Measurements from ENCODE around the gene SUN2. TPM values are rescaled to one million over a fixed set of nuclear protein-coding genes. Genes with fewer than 3 reads are reported as not detected.

Gene SUN2
- total and polyA plus RNA-seq, 2 donors (not counting 3 experiments of a cell fraction or from before 2014, with no cell fraction given) = 76.7 to 133 TPM

DNA sequence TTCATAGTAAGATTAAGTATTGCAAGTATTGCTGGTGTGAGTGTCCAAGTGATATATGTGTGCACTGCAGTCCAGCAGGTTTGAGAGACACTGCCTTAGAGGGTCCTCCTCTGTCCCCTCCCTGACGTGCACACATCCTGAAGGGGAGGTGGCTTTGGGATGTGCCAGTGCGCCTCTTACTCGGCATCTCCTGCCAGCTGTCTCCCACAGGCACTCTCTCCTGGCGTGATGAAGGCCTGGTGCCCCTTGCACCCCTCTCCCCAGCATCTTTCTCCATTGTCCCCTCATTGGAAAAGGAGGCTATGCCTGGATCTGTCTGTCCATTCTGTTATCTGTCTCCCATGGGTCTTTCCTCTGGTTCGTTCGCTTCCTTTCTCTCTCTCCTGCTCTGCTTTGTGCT, 25.9 kb downstream of the SUN2 start:
- Histone ChIP-seq H3K9me1 (replicated peaks; ENCODE audit: control insufficient read depth, extremely low read depth, insufficient read depth, low read length) (no peaks in the 10 kb centered on the region), H3K27me3 (ENCODE audit: control insufficient read depth in 2 of 2, insufficient read depth in 2 of 2, low read length in 2 of 2) (no peaks in the 10 kb centered on the region), H3K4me3 (replicated peaks in 1 of 3; ENCODE audit: insufficient read depth in 1 of 3, low read depth in 1 of 3, low read length in 3 of 3) (no peak overlapping the region), H3K4me1 (ENCODE audit: control insufficient read depth, extremely low read depth, insufficient read depth, low read length) (no peaks in the 10 kb centered on the region), H3K27ac (ENCODE audit: insufficient read depth, low read depth, low read length) (no peak overlapping the region), H3K9ac (replicated peaks; ENCODE audit: extremely low read depth, insufficient read depth, low read length) (no peak overlapping the region), H2AFZ (ENCODE audit: low read depth, low read length) (no peak overlapping the region), H3K9me3 (replicated peaks; ENCODE audit: control insufficient read depth, insufficient read depth, low read length) (no peaks in the 10 kb centered on the region), H4K20me1 (replicated peaks; ENCODE audit: control insufficient read depth, extremely low read depth, insufficient read depth, low read length) (no peaks in the 10 kb centered on the region), H3K36me3 (ENCODE audit: control insufficient read depth in 2 of 2, extremely low read depth in 1 of 2, insufficient read depth in 2 of 2, low read length in 2 of 2) (peaks cover 16 to 59% of the 10 kb centered on the region in 2 experiments), H3K79me2 (ENCODE audit: control insufficient read depth, insufficient read depth, low read length) (no peaks in the 10 kb centered on the region), H3K4me2 (ENCODE audit: insufficient read depth, low read length) (no peak overlapping the region)
- CTCF ChIA-PET = no interaction called here
- BruUV-seq (replicated peaks) = no TSS peak
- DNase-seq (ENCODE audit: low read depth, low spot score) (no peak), FAIRE-seq (no peak)
- TF ChIP-seq, protein P1, sequence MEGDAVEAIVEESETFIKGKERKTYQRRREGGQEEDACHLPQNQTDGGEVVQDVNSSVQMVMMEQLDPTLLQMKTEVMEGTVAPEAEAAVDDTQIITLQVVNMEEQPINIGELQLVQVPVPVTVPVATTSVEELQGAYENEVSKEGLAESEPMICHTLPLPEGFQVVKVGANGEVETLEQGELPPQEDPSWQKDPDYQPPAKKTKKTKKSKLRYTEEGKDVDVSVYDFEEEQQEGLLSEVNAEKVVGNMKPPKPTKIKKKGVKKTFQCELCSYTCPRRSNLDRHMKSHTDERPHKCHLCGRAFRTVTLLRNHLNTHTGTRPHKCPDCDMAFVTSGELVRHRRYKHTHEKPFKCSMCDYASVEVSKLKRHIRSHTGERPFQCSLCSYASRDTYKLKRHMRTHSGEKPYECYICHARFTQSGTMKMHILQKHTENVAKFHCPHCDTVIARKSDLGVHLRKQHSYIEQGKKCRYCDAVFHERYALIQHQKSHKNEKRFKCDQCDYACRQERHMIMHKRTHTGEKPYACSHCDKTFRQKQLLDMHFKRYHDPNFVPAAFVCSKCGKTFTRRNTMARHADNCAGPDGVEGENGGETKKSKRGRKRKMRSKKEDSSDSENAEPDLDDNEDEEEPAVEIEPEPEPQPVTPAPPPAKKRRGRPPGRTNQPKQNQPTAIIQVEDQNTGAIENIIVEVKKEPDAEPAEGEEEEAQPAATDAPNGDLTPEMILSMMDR (IDR thresholded peaks at IDR 0.05; ENCODE audit: extremely low read depth in 1 of 2, insufficient read depth in 1 of 2, low read depth in 1 of 2, low read length in 2 of 2) = no peak
- intact Hi-C loops (cut with micrococcal nuclease) = no loop called here
- dilution Hi-C loops (cut with MboI; ENCODE audit: extremely low pct_ligation_motif_present, low sequenced_read_pairs) = no loop called here
- POLR2A ChIA-PET = no interaction called here

DNA sequence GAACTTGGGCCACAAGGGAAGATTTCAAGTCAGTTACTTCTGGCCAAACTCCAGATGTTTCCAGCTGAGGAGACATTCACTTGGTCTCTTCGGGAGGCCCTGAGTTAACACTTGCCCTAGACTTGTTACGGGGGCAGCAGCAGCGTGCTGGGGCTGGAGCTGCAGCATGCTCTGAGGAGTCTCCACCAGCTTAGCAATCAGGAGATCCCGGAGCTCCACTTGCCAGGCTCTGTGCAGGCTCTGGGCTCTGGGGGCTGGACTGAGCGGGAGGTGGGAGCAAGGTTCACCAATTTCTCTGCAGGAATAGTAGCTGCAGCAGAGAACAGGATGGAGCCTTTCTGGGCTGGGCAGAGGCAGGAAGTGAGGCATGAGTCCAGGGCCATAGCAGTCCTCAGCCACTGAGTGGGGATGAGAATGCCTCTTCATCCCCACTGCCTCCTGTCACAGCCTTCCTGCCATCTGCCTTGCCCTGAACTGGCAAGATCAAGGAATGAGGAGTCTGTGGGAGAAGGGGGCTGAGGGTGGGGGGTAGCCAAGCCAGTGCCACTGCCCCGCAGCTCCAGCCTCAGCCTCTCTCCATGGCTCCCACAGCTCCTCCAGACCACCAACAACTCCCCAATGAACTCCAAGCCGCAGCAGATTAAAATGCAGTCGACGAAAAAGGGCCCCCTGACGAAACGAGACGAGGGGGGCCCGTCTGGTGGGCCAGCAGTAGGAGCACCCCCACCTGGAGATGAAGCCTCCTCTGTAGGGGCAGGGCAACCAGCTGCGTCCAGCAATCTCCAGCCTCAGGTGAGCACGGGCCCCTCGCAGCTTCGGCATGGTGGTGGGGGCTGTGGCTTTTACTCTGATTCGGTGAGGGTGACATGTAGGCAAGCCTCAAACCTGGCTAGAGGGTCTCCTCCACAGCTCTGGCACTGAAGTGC, 26.7 kb downstream of the SUN2 start:
- intact Hi-C loops (cut with micrococcal nuclease) = no loop called here
- Histone ChIP-seq H3K27ac (ENCODE audit: insufficient read depth, low read depth, low read length) (no peak overlapping the region), H3K9me3 (replicated peaks; ENCODE audit: control insufficient read depth, insufficient read depth, low read length) (no peaks in the 10 kb centered on the region), H4K20me1 (replicated peaks; ENCODE audit: control insufficient read depth, extremely low read depth, insufficient read depth, low read length) (no peaks in the 10 kb centered on the region), H3K4me1 (ENCODE audit: control insufficient read depth, extremely low read depth, insufficient read depth, low read length) (no peaks in the 10 kb centered on the region), H3K27me3 (ENCODE audit: control insufficient read depth in 2 of 2, insufficient read depth in 2 of 2, low read length in 2 of 2) (no peaks in the 10 kb centered on the region), H3K9me1 (replicated peaks; ENCODE audit: control insufficient read depth, extremely low read depth, insufficient read depth, low read length) (no peaks in the 10 kb centered on the region), H3K9ac (replicated peaks; ENCODE audit: extremely low read depth, insufficient read depth, low read length) (no peak overlapping the region), H2AFZ (ENCODE audit: low read depth, low read length) (no peak overlapping the region), H3K4me3 (replicated peaks in 1 of 3; ENCODE audit: insufficient read depth in 1 of 3, low read depth in 1 of 3, low read length in 3 of 3) (no peak overlapping the region), H3K36me3 (ENCODE audit: control insufficient read depth in 2 of 2, extremely low read depth in 1 of 2, insufficient read depth in 2 of 2, low read length in 2 of 2) (peaks cover 16 to 58% of the 10 kb centered on the region in 2 experiments), H3K4me2 (ENCODE audit: insufficient read depth, low read length) (no peak overlapping the region), H3K79me2 (ENCODE audit: control insufficient read depth, insufficient read depth, low read length) (no peaks in the 10 kb centered on the region)
- BruUV-seq (replicated peaks) = no TSS peak
- ChIA-PET CTCF (interaction anchor here (1.3 kb wide), 1 partner anchor 11 kb away, joined by 4 read pairs; no protein-coding TSS in a partner anchor), POLR2A (no interaction called here)
- FAIRE-seq (no peak), DNase-seq (ENCODE audit: low read depth, low spot score) (no peak)
- TF ChIP-seq, protein P2, sequence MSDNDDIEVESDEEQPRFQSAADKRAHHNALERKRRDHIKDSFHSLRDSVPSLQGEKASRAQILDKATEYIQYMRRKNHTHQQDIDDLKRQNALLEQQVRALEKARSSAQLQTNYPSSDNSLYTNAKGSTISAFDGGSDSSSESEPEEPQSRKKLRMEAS (IDR thresholded peaks at IDR 0.05; ENCODE audit: insufficient read depth, insufficient read length) = no peak
- TF ChIP-seq GATA2 (IDR thresholded peaks at IDR 0.05; ENCODE audit: insufficient read depth, insufficient read length, low read depth, low read length) (no peak), POLR2A (IDR thresholded peaks at IDR 0.05; ENCODE audit: low read depth, low read length) (no peak), MYC (IDR thresholded peaks at IDR 0.05; ENCODE audit: low read depth, low read length) (no peak), JUN (IDR thresholded peaks at IDR 0.05; ENCODE audit: borderline replicate concordance, insufficient read depth, insufficient read length, low read depth) (no peak), POLR2AphosphoS5 (IDR thresholded peaks at IDR 0.05; ENCODE audit: insufficient read depth, low read depth, low read length) (no peak)
- TF ChIP-seq, protein P1 (IDR thresholded peaks at IDR 0.05; ENCODE audit: extremely low read depth in 1 of 2, insufficient read depth in 1 of 2, low read depth in 1 of 2, low read length in 2 of 2) = no peak
- dilution Hi-C loops (cut with MboI; ENCODE audit: extremely low pct_ligation_motif_present, low sequenced_read_pairs) = no loop called here
